ENCODE data around the gene BICDL2.

The BICDL2 gene

DNA sequence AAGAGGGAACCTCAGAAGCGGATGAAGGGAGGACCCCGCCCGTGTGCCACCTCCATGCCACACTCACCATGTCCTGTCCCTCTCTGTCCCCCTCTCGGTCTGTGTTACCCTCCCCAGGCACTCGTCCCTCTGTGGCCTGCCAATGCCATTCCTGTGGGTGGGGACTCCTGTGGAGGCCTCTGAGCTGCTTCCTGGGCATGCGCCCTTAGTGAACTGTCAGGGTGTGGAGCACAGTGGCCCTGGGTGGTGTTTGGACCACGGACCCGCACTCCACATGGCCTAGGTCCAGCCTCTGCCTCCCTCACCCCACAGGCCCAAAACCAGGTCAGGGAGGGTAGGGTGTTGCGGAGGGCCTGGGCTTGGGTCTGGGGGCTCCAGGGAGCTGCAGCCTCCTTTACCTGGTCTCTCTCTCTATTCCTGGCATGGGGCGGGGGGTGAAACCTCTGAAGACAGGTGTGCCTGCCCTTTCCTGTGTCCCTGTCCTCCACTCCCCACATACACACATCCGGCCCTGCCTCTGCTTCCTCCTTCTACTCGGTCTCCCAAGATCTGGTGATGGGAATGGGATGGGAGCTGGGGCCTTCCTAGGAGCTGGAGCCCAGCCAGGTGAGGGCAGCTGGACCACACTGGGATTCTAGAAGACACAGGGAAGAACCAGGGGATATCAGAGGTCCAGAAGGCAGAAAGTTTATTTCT is 45.0 kb downstream of the BICDL2 start:
- in situ Hi-C loops (cut with MboI; ENCODE audit: low pct_unique_long_range_greater_than_20kb, low sequenced_read_pairs, unreplicated experiment) = no loop called here

GRCh38 chr16:2990891-2991290 is 45.9 kb downstream of the BICDL2 start:
- TF ChIP-seq CTCF (IDR thresholded peaks at IDR 0.05; ENCODE audit: extremely low read depth, insufficient read depth, missing control alignments) = no peak
- DNase-seq (ENCODE audit: low spot score) = no peak
- in situ Hi-C loops (cut with MboI; ENCODE audit: low pct_unique_long_range_greater_than_20kb, low sequenced_read_pairs, unreplicated experiment) = no loop called here

More for the DNA sequence above, 45.0 kb downstream of the BICDL2 start:
- TF ChIP-seq CTCF (IDR thresholded peaks at IDR 0.05; ENCODE audit: extremely low read depth, insufficient read depth, missing control alignments) = no peak
- no peak for DNase-seq (ENCODE audit: low spot score)

DNA sequence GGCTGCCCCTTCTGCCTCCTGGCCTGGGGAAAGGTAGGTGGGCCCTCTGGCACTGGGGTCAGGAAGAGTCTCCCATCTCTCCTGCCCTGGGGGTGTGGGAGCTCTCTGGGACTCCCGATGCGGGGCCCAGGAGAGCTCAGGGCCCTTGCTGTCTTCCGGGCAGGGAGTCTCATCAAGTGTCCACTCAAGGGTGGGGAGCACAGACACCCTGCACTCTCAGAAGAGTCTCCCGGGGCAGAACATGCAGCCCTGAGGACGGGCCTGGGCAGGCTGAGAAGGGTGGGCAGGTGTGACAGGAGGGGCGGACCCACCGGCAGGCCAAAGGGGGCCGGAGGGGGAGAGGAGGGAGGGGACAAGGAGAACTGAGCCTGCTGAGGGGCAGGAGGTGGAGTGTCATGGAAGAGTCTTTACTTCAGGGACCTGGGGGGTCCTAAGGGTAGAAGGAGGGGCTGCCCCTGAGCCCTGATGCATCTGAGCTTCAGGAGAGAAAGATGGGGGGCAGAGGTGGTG is 48.1 kb downstream of the BICDL2 start:
- in situ Hi-C loops (cut with MboI; ENCODE audit: low pct_unique_long_range_greater_than_20kb, low sequenced_read_pairs, unreplicated experiment) = no loop called here
- no peak for DNase-seq (ENCODE audit: low spot score)
- TF ChIP-seq CTCF (IDR thresholded peaks at IDR 0.05; ENCODE audit: extremely low read depth, insufficient read depth, missing control alignments) = no peak

DNA sequence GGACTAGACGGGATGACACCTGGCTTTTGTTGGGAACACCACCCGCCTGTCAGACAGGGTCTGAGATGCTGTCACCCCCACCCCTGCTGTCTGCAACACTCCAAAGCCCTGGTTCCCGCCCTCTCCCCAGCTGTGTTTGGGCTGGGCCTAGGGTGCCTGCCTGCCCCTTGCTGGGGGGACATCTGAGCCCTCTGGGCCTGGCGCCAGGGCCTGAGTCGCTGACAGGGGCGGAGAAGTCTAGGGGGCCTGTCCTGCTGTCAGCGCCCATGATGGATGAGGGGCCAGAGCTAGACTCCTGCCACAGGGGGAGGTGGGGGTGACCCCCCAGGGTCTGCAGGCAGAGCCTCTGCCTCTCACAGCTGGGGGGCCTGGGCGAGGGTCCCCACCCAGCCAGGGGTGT is 48.9 kb downstream of the BICDL2 start:
- in situ Hi-C loops (cut with MboI; ENCODE audit: low pct_unique_long_range_greater_than_20kb, low sequenced_read_pairs, unreplicated experiment) = no loop called here
- TF ChIP-seq CTCF (IDR thresholded peaks at IDR 0.05; ENCODE audit: extremely low read depth, insufficient read depth, missing control alignments) = no peak
- no peak for DNase-seq (ENCODE audit: low spot score)

DNA sequence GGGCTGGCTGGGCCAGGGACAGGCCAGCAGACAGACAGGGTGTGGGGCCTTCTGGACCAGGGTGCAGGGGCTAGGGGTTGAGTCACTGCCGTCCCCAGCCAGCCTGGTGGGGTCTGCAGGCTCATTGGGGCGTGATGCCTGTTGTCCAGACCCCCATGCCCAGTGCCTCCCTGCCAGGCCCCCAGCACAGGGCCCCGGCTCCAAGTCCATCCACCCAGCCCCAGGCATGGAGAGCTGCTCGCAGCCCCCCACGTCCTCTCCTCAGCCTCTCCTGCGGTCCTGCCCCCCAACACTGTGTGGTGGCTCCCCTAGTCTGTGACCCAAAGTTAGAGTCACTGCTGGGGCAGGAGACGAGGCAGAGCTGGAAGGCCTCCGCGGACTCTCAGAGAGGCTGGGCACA is 49.5 kb downstream of the BICDL2 start:
- TF ChIP-seq CTCF (IDR thresholded peaks at IDR 0.05; ENCODE audit: extremely low read depth, insufficient read depth, missing control alignments) = no peak
- in situ Hi-C loops (cut with MboI; ENCODE audit: low pct_unique_long_range_greater_than_20kb, low sequenced_read_pairs, unreplicated experiment) = no loop called here
- no peak for DNase-seq (ENCODE audit: low spot score)

GRCh38 chr16:2986623-2987188 is 50.0 kb downstream of the BICDL2 start:
- DNase-seq (ENCODE audit: low spot score) = no peak
- TF ChIP-seq CTCF (IDR thresholded peaks at IDR 0.05; ENCODE audit: extremely low read depth, insufficient read depth, missing control alignments) = no peak
- in situ Hi-C loops (cut with MboI; ENCODE audit: low pct_unique_long_range_greater_than_20kb, low sequenced_read_pairs, unreplicated experiment) = no loop called here
